Spleen (tissue), 7 donors: ENCODE data around the gene MTX3.

Experiments used
- CTCF ChIP-seq, 11 experiments: fragments of 200-600 bp in 7 of 11; fragments of 450-650 bp in 4 of 11; sonication (generic) in 4 of 11; IDR thresholded peaks in 8 of 11; conservative IDR thresholded peaks in 3 of 11; 1 replicate in 7 of 11; 2 replicates in 4 of 11; pipeline versions ENCODE4 v1.4.0 to v1.8.0; 2016 to 2021; ENCODE audit warnings: antibody characterized with exemption in 11 of 11, inconsistent platforms in 4 of 11, mild to moderate bottlenecking in 1 of 11
- POLR2A ChIP-seq, 3 donors: fragments of 450-650 bp; IDR thresholded peaks; one replicate each; pipeline ENCODE4 v1.5.1; 2017; ENCODE audit warnings: antibody characterized with exemption in 3 of 3, mild to moderate bottlenecking in 1 of 3
- POLR2AphosphoS5 ChIP-seq, 3 donors: sonication (generic); formaldehyde crosslinking; IDR thresholded peaks; one replicate each; pipeline ENCODE4 v1.5.1; 2017; ENCODE audit warnings: antibody characterized with exemption in 3 of 3
- donor health status: DM: no; HTN: no; CAD: no; lungs with moderate emphysema.
- donor health status: DM: no; HTN: no; CAD: no.
- donor health status: DM: no; HTN: no; CAD: no.

DNA sequence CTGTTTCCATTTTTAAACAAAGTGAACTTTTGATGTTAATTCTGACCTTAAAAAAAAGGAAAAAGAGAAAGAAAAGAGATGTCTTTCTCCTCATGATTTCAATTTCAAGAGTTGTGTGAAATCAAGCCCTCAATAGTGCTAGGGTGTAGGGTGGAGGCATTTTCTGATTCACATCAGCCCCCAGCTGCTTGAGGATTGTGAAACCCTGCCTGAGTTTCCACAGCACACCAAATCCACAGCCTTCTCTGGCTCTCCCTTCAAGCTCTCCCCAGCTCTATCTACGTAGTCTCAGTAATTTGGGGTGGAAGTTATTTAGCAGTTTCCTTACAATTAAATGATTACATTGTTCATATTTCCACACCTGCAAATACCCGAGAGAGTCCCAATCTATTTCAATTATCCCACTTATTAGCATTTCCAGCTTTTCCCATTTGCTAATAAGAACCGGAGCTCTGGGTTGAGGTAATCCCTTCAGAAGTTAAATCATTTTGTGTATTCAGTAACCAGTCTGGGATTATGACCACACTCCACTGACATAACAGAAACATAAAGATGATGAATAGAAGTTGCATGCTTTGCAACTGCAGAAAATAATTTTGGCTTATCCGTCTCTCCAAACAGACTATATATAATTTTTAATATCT lies 54.9 kb downstream of the MTX3 start:
- TF ChIP-seq CTCF (IDR thresholded peaks at IDR 0.05 in 8 of 11, conservative IDR thresholded peaks at IDR 0.05 in 3 of 11), result no peak
- no peak for TF ChIP-seq POLR2A (IDR thresholded peaks at IDR 0.05)
- no peak for TF ChIP-seq POLR2AphosphoS5 (IDR thresholded peaks at IDR 0.05)
